K562 (cell line): ENCODE data around the gene POMT2.

Experiments
- BACH1 ChIP-seq: fragments of 200-800 bp; sonication (Bioruptor generic); IDR thresholded peaks from 2 replicates; pipeline ENCODE4 v1.6.1; 2016; ENCODE audit warnings: missing genetic modification characterization, missing compliant biosample characterization
- CREB1 ChIP-seq, 2 experiments: sonication (generic) in 1 of 2; formaldehyde crosslinking in 1 of 2; IDR thresholded peaks; 2 replicates each; pipeline versions ENCODE4 v1.6.1 to v1.8.0; 2012 to 2022; ENCODE audit warnings: inconsistent platforms in 1 of 2, mild to moderate bottlenecking in 1 of 2, missing genetic modification reagents in 1 of 2, moderate library complexity in 1 of 2
- CREBBP ChIP-seq: IDR thresholded peaks from one replicate; pipeline ENCODE4 v1.6.1; 2012; ENCODE audit warnings: low read depth, mild to moderate bottlenecking, control low read depth, inconsistent platforms, low read length
- GABPA ChIP-seq: fragments of 200-800 bp; sonication (Bioruptor generic); conservative IDR thresholded peaks from 2 replicates; pipeline ENCODE4 v1.6.1; 2016; ENCODE audit warnings: low read depth, missing genetic modification characterization, missing compliant biosample characterization
- HCFC1 ChIP-seq: IDR thresholded peaks from 2 replicates; pipeline ENCODE4 v1.6.1; 2012; ENCODE audit warnings: low read depth, low read length, improper control_type of control experiment
- HDAC2 ChIP-seq: fragments of 450-650 bp; IDR thresholded peaks from 2 replicates; pipeline ENCODE4 v1.6.1; 2016; ENCODE audit warnings: mild to moderate bottlenecking
- HDGF ChIP-seq: fragments of 450-650 bp; IDR thresholded peaks from 2 replicates; pipeline ENCODE4 v1.6.1; 2016
- MAX ChIP-seq: sonication (generic); formaldehyde crosslinking; IDR thresholded peaks from 2 replicates; pipeline ENCODE4 v1.9.0; 2022; ENCODE audit warnings: mild to moderate bottlenecking, missing genetic modification reagents
- MCM5 ChIP-seq: fragments of 450-650 bp; IDR thresholded peaks from 2 replicates; pipeline ENCODE4 v1.6.1; 2016; ENCODE audit warnings: low read depth
- PCBP2 ChIP-seq: fragments of 200-400 bp; formaldehyde crosslinking; IDR thresholded peaks from 2 replicates; pipeline ENCODE4 v1.6.1; 2018; ENCODE audit warnings: low read length, low read depth, mild to moderate bottlenecking, moderate library complexity; ENCODE audit not compliant: poor library complexity, severe bottlenecking
- POLR2AphosphoS5 ChIP-seq: IDR thresholded peaks from 2 replicates; pipeline ENCODE4 v1.6.1; 2011; ENCODE audit warnings: mild to moderate bottlenecking, low read depth, low read length, moderate library complexity; ENCODE audit not compliant: control insufficient read depth, insufficient read depth
- ZNF140 ChIP-seq: fragments of 250-450 bp; sonication (Bioruptor Pico); IDR thresholded peaks from 2 replicates; pipeline ENCODE4 v1.8.0; 2021; ENCODE audit warnings: moderate library complexity, mild to moderate bottlenecking, inconsistent platforms

- no peak for TF ChIP-seq CREB1 (IDR thresholded peaks at IDR 0.05)
- TF ChIP-seq CREB1 (CRISPR knock-in tag; IDR thresholded peaks at IDR 0.05): no peak
- no peak for TF ChIP-seq HDGF
- TF ChIP-seq MCM5: no peak
- TF ChIP-seq ZNF140: no peak
- TF ChIP-seq MAX: no peak
- TF ChIP-seq PCBP2: no peak
- no peak for TF ChIP-seq POLR2AphosphoS5
- no peak for TF ChIP-seq BACH1 (tag)
- no peak for TF ChIP-seq HCFC1
- TF ChIP-seq HDAC2: no peak
- no peak for TF ChIP-seq GABPA (tag)
- no peak for TF ChIP-seq CREBBP
Observed at GRCh38 chr14:77353469-77354141, 32.9 kb upstream of the POMT2 start.
